Epidermal melanocyte (primary cell): ENCODE results near the gene RCAN3.
A peak's percentile ranks its signal among the peaks of the same experiment; 100 is the strongest.

Experiments used
- DNase-seq: peaks from one replicate; pipeline ENCODE4 v3.0.0; 2011; ENCODE audit warnings: low spot score; ENCODE audit not compliant: insufficient read length

The RCAN3 gene

DNA sequence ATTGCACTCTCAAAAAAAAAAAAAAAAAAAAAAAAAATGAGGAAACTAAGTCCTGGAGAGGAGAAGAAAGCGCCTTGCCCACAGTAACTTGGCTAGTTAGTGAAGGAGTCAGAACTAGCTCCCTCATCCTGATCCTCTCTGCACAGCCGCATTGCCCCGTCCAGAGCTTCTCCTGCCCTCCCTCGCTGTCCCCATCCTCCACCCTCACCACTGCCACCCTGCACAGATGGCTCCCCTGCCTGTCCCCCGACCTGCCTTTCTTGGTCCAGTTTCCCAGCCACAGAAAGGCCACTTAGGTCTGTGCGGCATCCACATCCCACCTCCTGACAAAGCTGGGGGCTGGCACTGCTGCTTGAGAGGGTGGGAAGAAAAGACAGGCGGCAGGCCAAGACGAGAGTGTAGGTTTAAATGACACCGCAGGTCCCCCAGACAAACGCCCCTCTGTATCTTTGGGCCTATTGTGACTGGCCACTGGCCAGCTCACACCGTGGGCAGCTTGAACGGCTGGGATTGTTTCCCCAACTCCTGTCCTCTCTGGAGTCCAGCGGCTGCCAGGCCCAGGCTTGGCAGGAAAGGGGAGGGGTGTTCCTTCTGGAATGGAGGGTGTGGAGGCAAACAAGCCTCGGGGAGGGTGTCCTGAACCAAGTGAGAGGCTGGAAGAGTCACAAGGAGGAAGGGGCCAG is 73.4 kb downstream of the RCAN3 start:
- DNase-seq, result no peak

DNA sequence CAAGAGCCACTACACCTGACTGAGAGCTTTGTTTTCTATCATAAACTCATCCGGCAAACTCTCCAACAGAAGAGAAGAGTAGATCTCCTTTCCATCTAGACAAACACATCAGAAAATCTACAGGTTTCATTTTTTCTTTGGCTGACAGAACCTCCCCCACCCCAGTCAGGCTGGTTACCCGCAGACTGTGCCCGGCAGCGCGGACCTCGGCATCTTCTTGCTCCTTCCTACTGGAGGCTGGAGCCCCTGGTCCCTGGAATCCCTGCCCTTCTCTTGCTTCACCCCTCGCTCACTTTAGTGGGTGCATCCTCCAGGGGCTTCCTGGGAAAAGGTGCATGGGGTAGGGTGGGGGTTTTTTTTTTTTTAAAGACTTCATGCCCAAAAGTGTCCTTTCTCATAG is 76.2 kb downstream of the RCAN3 start:
- DNase-seq, result no peak

DNA sequence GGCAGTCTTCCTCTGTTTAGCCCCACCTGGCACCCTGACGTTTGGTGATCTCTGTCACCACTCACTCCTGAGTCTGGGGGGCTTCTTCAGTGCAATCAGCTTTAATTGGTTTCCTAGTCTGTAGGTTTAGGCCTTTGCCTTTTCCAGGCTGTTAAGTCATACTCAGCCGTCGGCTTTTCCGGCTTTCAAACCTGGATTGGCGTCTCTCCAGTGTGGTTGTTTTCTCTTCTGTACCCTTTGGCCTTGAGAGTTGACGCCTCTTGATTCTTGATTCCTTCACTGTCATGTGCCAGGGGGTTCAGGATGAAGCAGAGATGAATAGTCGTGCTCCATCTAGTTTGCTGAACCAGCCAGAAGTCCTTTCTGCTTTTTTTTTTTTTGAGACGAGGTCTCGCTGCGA is 78.1 kb downstream of the RCAN3 start:
- no peak for DNase-seq

DNA sequence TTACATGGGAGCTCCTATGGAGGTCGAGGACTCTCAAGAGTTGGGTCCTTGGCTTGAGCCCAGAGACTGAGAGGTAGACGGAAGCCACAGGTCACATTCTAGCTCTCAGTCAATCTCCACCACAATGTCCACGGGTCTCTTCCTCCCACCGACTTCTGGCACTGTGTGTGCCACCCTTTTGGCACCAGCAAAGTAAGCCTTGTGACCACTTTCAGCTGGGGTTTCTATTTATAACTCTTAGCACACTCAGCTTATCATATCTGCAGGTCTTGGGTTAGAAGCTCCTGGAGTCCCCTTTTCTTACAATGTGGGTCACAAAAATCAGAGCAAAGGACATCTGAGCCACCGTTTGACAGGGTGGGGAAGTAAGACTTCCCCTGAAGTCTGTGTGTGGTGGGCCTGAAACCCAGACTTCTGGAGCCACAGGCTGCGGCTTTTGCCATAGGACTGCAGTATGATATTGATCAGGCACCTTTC is 81.6 kb downstream of the RCAN3 start:
- no peak for DNase-seq

DNA sequence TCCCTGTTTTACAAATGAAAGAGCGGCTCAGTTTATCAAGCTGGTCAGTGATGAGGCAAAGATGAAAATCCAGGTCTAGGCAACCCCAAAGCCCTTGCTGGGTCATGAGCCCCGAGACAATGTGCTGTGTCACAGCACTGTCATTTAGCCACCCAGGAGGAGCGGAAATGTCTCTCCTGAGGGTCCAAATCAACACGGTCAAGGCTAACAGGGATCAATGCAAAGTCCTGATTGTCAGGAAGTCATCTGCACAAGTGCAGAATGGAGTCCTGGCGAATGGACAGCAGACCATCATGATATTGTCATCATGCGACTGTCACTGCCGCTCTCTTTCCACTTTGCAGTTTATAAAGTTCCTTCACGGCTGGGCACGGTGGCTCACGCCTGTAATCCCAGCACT is 83.5 kb downstream of the RCAN3 start:
- no peak for DNase-seq

DNA sequence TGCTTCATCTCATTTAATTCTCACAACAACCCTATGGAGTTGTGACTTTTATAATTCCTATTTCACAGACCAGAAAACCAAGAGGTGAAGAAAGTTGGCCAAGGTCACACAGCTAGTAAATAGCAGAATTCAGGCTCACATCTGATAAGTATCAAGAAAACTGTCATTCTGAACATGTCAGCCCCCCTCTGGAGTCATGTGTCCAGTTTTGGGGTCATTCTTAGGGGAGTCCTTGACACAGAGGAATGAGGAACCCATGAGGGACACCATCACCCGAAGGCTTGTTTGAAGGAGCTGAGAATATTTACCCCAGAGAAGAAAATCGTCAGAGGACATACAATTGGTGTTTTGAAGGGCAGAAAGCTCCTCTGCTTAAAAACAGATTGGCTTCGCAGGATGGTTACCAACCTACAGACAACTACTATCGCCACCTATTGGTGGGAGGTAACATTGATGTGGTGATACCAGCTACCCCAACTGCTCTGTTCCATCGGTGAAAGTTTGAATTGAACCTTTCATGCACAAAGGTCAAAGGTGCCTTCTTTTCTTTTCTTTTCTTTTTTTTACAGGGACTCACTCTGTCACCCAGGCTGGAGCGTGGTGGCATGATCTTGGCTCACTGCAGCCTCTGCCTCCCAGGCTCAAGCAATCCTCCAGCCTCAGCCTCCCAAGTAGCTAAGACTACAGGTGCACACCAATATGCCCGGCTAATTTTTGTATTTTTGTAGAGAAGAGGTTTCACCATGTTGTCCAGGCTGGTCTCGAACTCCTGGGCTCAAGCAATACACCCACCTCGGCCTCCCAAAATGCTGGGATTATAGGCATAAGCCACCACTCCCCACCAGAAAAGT is 84.6 kb downstream of the RCAN3 start:
- DNase-seq, result peak; percentile 49

DNA sequence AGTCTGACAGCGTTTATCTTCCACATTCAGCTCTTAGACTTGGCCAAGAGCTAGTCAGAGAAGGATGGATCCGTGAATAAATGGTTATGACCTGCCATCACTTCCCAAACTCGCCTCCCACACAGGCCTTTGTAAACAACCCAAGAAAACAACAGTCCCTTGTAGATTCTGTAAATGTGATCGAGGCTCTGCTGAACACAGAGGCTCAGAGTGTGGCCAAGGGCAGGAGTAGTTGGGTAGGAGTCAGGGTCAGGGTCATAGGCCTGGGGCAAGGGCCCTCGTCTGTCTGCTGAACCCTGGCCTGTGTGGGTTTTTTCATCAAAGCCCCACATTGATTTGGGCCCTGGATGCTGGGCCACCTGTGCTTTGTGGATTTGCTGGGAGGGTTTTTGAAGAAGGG is 85.9 kb downstream of the RCAN3 start:
- no peak for DNase-seq

DNA sequence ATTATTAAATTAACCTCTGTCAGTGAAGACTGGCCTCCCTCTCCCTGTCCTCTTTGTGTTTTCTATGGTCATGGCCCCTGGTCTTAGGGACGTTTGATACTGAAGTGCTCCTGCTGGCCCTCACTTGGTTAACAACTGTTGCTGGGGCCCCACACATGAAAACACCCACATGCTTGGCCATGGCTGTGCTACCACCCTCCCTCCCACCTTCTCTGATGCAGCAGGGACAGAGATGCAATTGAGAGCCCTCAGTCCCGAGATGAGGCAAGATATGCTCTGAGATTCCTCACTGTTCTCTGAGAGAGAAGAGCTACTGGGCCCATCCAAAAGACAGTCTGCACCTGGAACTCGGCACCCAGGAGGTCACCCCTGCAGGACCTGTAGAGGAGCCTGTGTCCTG is 86.6 kb downstream of the RCAN3 start:
- DNase-seq, result no peak
